ENCODE measurements around the gene GALNT16.

DNA sequence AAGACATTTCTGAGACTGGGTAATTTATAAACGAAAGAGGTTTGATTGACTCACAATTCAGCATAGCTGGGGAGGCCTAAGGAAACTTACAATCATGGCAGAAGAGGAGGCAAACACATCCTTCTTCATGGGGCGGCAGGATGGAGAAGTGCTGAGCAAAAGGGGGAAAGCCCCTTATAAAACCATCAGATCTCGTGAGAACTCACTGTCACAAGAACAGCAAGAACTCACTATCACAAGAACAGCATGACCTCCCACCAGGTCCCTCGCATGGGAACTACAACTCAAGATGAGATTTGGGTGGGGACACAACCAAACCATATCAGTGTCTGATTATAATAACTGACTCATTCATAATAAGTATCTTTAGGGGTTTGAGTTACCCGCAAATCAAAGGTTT, 144.9 kb downstream of the GALNT16 start:
- TF ChIP-seq, protein P1, sequence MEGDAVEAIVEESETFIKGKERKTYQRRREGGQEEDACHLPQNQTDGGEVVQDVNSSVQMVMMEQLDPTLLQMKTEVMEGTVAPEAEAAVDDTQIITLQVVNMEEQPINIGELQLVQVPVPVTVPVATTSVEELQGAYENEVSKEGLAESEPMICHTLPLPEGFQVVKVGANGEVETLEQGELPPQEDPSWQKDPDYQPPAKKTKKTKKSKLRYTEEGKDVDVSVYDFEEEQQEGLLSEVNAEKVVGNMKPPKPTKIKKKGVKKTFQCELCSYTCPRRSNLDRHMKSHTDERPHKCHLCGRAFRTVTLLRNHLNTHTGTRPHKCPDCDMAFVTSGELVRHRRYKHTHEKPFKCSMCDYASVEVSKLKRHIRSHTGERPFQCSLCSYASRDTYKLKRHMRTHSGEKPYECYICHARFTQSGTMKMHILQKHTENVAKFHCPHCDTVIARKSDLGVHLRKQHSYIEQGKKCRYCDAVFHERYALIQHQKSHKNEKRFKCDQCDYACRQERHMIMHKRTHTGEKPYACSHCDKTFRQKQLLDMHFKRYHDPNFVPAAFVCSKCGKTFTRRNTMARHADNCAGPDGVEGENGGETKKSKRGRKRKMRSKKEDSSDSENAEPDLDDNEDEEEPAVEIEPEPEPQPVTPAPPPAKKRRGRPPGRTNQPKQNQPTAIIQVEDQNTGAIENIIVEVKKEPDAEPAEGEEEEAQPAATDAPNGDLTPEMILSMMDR (IDR thresholded peaks at IDR 0.05) = no peak
- TF ChIP-seq EZH2 (IDR thresholded peaks at IDR 0.05; ENCODE audit: borderline replicate concordance, insufficient read depth, low read depth, low read length, poor library complexity, severe bottlenecking) = no peak
